GM12878 (cell line): ENCODE data around the gene TRPM3. TPM values are rescaled to one million over a fixed set of nuclear protein-coding genes. Genes with fewer than 3 reads are reported as not detected.

Experiments used
- ATAC-seq: fragments of 200-7000 bp; cut with Tn5 transposase; 3 replicates; pipeline ENCODE4 v1.9.1; 2020; ENCODE audit warnings: mild to moderate bottlenecking, moderate library complexity
- BruUV-seq: library from RNA; stranded (reverse); fragments of 400-500 nt; replicated peaks from 2 replicates; lab custom pipeline; 2021; lab: Mats Ljungman, UMichigan
- CTCF ChIA-PET: fragments of 300-600 bp; sonication (Branson Sonifier 250); formaldehyde crosslinking; extraction: SDS; loops from one replicate; lab custom pipeline; 2021; ENCODE audit warnings: inconsistent platforms; lab: Yijun Ruan, JAX
- POLR2A ChIA-PET: fragments of 350-600 bp; formaldehyde crosslinking; extraction: SDS; loops from one replicate; lab custom pipeline; 2021; ENCODE audit warnings: inconsistent platforms; lab: Charles Lee
- RAD21 ChIA-PET: fragments of 300-600 bp; sonication (Branson Sonifier 250); formaldehyde crosslinking; loops from one replicate; lab custom pipeline; 2023; ENCODE audit warnings: antibody characterized with exemption; ENCODE audit not compliant: unreplicated experiment; lab: Charles Lee
- SMC1A ChIA-PET: fragments of 300-600 bp; sonication (Branson Sonifier 250); formaldehyde crosslinking; loops from one replicate; lab custom pipeline; 2023; ENCODE audit not compliant: unreplicated experiment, uncharacterized antibody; lab: Charles Lee
- DNase-seq: peaks from one replicate; pipeline ENCODE4 v3.0.0-alpha.2; 2011; ENCODE audit warnings: low read depth, low spot score
- FAIRE-seq: peaks from 3 replicates; lab custom pipeline; 2011; peaks lifted over from hg19 to GRCh38; lab: Jason Lieb, UNC
- H2AFZ ChIP-seq: 2 replicates; pipeline ENCODE4 v1.6.0; 2011; ENCODE audit warnings: low read depth, low read length, control low read depth; ENCODE audit not compliant: control insufficient read depth
- H3K27ac ChIP-seq: 2 replicates; pipeline ENCODE4 v1.5.1; 2011; ENCODE audit warnings: control low read depth; ENCODE audit not compliant: control insufficient read depth, insufficient read depth
- H3K27me3 ChIP-seq, 2 experiments: replicated peaks in 1 of 2; 2 replicates each; pipeline versions ENCODE4 v1.6.0 to v1.6.1; 2011; ENCODE audit warnings: low read length in 1 of 2; ENCODE audit not compliant: control insufficient read depth in 2 of 2, insufficient read depth in 2 of 2
- H3K36me3 ChIP-seq, 2 experiments: 2 replicates each; pipeline ENCODE4 v1.5.1; 2011; ENCODE audit warnings: low read length in 1 of 2; ENCODE audit not compliant: control insufficient read depth in 2 of 2, insufficient read depth in 2 of 2
- H3K4me1 ChIP-seq: 2 replicates; pipeline ENCODE4 v1.6.1; 2011; ENCODE audit warnings: mild to moderate bottlenecking, low read length, moderate library complexity, mixed read lengths; ENCODE audit not compliant: control insufficient read depth, insufficient read depth
- H3K4me2 ChIP-seq: 2 replicates; pipeline ENCODE4 v1.6.0; 2011; ENCODE audit warnings: control low read depth; ENCODE audit not compliant: control insufficient read depth, insufficient read depth
- H3K4me3 ChIP-seq: fragments of 200-600 bp; sonication (generic); 2 replicates; pipeline ENCODE4 v1.5.1; 2016
- H3K79me2 ChIP-seq: 2 replicates; pipeline ENCODE4 v1.6.0; 2011; ENCODE audit warnings: low read length; ENCODE audit not compliant: control insufficient read depth, insufficient read depth
- H3K9ac ChIP-seq: 2 replicates; pipeline ENCODE4 v1.8.0; 2011; ENCODE audit warnings: low read length, control low read depth, mixed read lengths; ENCODE audit not compliant: control insufficient read depth, insufficient read depth
- H3K9me3 ChIP-seq: replicated peaks from 3 replicates; pipeline ENCODE4 v1.5.1; 2011; ENCODE audit warnings: mild to moderate bottlenecking, low read length; ENCODE audit not compliant: control insufficient read depth, insufficient read depth
- H4K20me1 ChIP-seq: 2 replicates; pipeline ENCODE4 v1.6.0; 2011; ENCODE audit not compliant: control insufficient read depth, insufficient read depth
- ETV6 ChIP-seq, 2 experiments: fragments of 450-650 bp in 1 of 2; IDR thresholded peaks in 1 of 2; conservative IDR thresholded peaks in 1 of 2; 2 replicates each; pipeline ENCODE4 v1.6.1; 2014; ENCODE audit warnings: antibody characterized with exemption in 1 of 2, borderline replicate concordance in 1 of 2, low read depth in 1 of 2, mild to moderate bottlenecking in 1 of 2, moderate library complexity in 1 of 2
- MYB ChIP-seq: fragments of 150-350 bp; IDR thresholded peaks from 2 replicates; pipeline ENCODE4 v1.6.1; 2014; ENCODE audit warnings: mild to moderate bottlenecking, low read depth, low read length, borderline replicate concordance
- TBL1XR1 ChIP-seq: IDR thresholded peaks from 2 replicates; pipeline ENCODE4 v1.6.1; 2012; ENCODE audit warnings: low read depth, low read length, improper control_type of control experiment
- ZBTB11 ChIP-seq: fragments of 450-650 bp; formaldehyde crosslinking; IDR thresholded peaks from 2 replicates; pipeline ENCODE4 v1.5.0; 2022; ENCODE audit warnings: mild to moderate bottlenecking, missing genetic modification characterization
- WGBS: methylation state at CpG from one replicate; pipeline ENCODE4 v1.1.6; 2016; ENCODE audit warnings: low lambda C conversion rate; ENCODE audit not compliant: insufficient replicate concordance, insufficient coverage; ENCODE audit errors: missing lambda C conversion rate; 5-methylcytosine and 5-hydroxymethylcytosine counted together
- in situ Hi-C: fragments of 300-500 bp; cut with MboI; formaldehyde crosslinking; loops from 9 replicates; pipeline ENCODE4 v1.14.3; 2018; ENCODE audit warnings: mixed read lengths
- intact Hi-C: fragments of 100-400 bp; cut with micrococcal nuclease; formaldehyde crosslinking; loops from one replicate; pipeline ENCODE4 v1.14.2; 2022; ENCODE audit not compliant: unreplicated experiment
- polyA plus RNA-seq, 11 experiments: library from polyadenylated mRNA; depleted of rRNA in 4 of 11; unstranded in 6 of 11; stranded (reverse) in 5 of 11; fragments of >200 nt; fragmentation: Nextera tagmentation in 4 of 11; fragmentation: Illumina TruSeq in 1 of 11; extraction: Ambion mirVana in 4 of 11; extraction: Trizol in 1 of 11; gene quantifications; 1 replicate in 1 of 11; 2 replicates in 10 of 11; pipeline versions ENCODE4 v1.2.1 to v1.2.3, GENCODE V29; 2011 to 2016; ENCODE audit warnings: inconsistent platforms in 2 of 11, missing spikeins in 2 of 11, low read depth in 1 of 11
- total RNA-seq, 4 experiments: library from RNA; depleted of rRNA in 3 of 4; stranded (reverse); fragments of >200 nt in 3 of 4; fragmentation: Illumina TruSeq in 1 of 4; extraction: Trizol in 1 of 4; gene quantifications; 2 replicates each; pipeline versions ENCODE4 v1.2.1 to v1.2.3, GENCODE V29; 2013 to 2021

Gene TRPM3
- total and polyA plus RNA-seq, 10 of the 15 experiments (the other 5 are each of a cell fraction or from before 2014, with no cell fraction given) = not detected

GRCh38 chr9:70492319-70492777 is 629.1 kb downstream of the TRPM3 start:
- CTCF ChIA-PET = interaction anchor here (1.7 kb wide), 1 partner anchor 12 kb away, joined by 7 read pairs; no protein-coding TSS in a partner anchor
- no peak for TF ChIP-seq TBL1XR1
- TF ChIP-seq ETV6 (conservative IDR thresholded peaks at IDR 0.05 in 1 of 2, IDR thresholded peaks at IDR 0.05 in 1 of 2; ENCODE audit: borderline replicate concordance in 1 of 2, low read depth in 1 of 2) = no peak
- TF ChIP-seq MYB = no peak
- TF ChIP-seq ZBTB11 (CRISPR knock-in tag) = no peak
- in situ Hi-C loops = no loop called here
- POLR2A ChIA-PET = interaction anchor here (0.6 kb wide), 1 partner anchor 128 kb away, joined by 3 read pairs; no protein-coding TSS in a partner anchor
- no peak overlapping the region for H3K4me2 ChIP-seq
- WGBS = 10% methylated on average over 2 of the region's 2 CpGs
- DNase-seq (no peak), FAIRE-seq (no peak), ATAC-seq (no peak)
- intact Hi-C loops = no loop called here
- RAD21 ChIA-PET = interaction anchor here (1.1 kb wide), 1 partner anchor 110 kb away, joined by 3 read pairs; no protein-coding TSS in a partner anchor
- H3K36me3 ChIP-seq = no peaks in the 10 kb centered on the region
- SMC1A ChIA-PET = no interaction called here
- peaks cover 0 to 2% of the 10 kb centered on the region in 2 experiments; a peak in 1 of 4 replicates for H3K27me3 ChIP-seq
- H3K4me3 ChIP-seq = no peak overlapping the region
- H3K9me3 ChIP-seq = no peaks in the 10 kb centered on the region
- no peak overlapping the region for H2AFZ ChIP-seq
- H3K79me2 ChIP-seq = no peaks in the 10 kb centered on the region
- no peak overlapping the region for H3K9ac ChIP-seq
- no peak overlapping the region for H3K27ac ChIP-seq
- no peaks in the 10 kb centered on the region for H4K20me1 ChIP-seq
- no peaks in the 10 kb centered on the region for H3K4me1 ChIP-seq
- BruUV-seq = no TSS peak
